Smooth muscle cell (in vitro differentiated cells): ENCODE results near the gene R3HDM4. TPM values are rescaled to one million over a fixed set of nuclear protein-coding genes. Genes with fewer than 3 reads are reported as not detected.

Experiments
- DNase-seq: peaks from one replicate; lab custom pipeline; 2025; ENCODE audit not compliant: unreplicated experiment; lab: John Stamatoyannopoulos, UW
- H2AFZ ChIP-seq: fragments of 200-600 bp; sonication (generic); 2 replicates; pipeline ENCODE4 v1.6.0; 2016; ENCODE audit warnings: antibody characterized with exemption, low read depth, mild to moderate bottlenecking
- H3F3A ChIP-seq: fragments of 200-600 bp; sonication (generic); 2 replicates; pipeline ENCODE4 v1.6.0; 2017; ENCODE audit warnings: antibody characterized with exemption, low read depth
- H3K27ac ChIP-seq: fragments of 200-600 bp; sonication (generic); 2 replicates; pipeline ENCODE4 v1.5.1; 2016; ENCODE audit warnings: low read depth, mild to moderate bottlenecking
- H3K27me3 ChIP-seq: fragments of 200-600 bp; sonication (generic); 2 replicates; pipeline ENCODE4 v1.6.1; 2016; ENCODE audit warnings: low read depth, mild to moderate bottlenecking
- H3K36me3 ChIP-seq: fragments of 200-600 bp; sonication (generic); 2 replicates; pipeline ENCODE4 v1.5.1; 2016; ENCODE audit warnings: low read depth
- H3K4me1 ChIP-seq: fragments of 200-600 bp; sonication (generic); 2 replicates; pipeline ENCODE4 v1.5.1; 2016; ENCODE audit warnings: low read depth
- H3K4me2 ChIP-seq: fragments of 200-600 bp; sonication (generic); 2 replicates; pipeline ENCODE4 v1.6.0; 2016; ENCODE audit warnings: mild to moderate bottlenecking
- H3K4me3 ChIP-seq: fragments of 200-600 bp; sonication (generic); 2 replicates; pipeline ENCODE4 v1.5.1; 2016; ENCODE audit warnings: mild to moderate bottlenecking
- H3K79me2 ChIP-seq: fragments of 200-600 bp; sonication (generic); 2 replicates; pipeline ENCODE4 v1.6.0; 2016; ENCODE audit warnings: low read depth, mild to moderate bottlenecking
- H3K9ac ChIP-seq: fragments of 200-600 bp; sonication (generic); 2 replicates; pipeline ENCODE4 v1.6.0; 2016; ENCODE audit warnings: low read depth
- H3K9me3 ChIP-seq: fragments of 200-600 bp; sonication (generic); replicated peaks from 2 replicates; pipeline ENCODE4 v1.5.1; 2016; ENCODE audit warnings: low read depth
- H4K20me1 ChIP-seq: fragments of 200-600 bp; sonication (generic); 2 replicates; pipeline ENCODE4 v1.6.0; 2016; ENCODE audit warnings: low read depth
- WGBS: methylation state at CpG from one replicate; pipeline ENCODE4 v1.1.7; 2016; ENCODE audit warnings: low lambda C conversion rate; 5-methylcytosine and 5-hydroxymethylcytosine counted together
- polyA plus RNA-seq: library from polyadenylated mRNA; unstranded; fragments of >200 nt; fragmentation: Nextera tagmentation; extraction: Ambion mirVana; gene quantifications from 2 replicates; pipeline ENCODE4 v1.2.1, GENCODE V29; 2016
- total RNA-seq: library from RNA; depleted of rRNA; stranded (reverse); fragments of >200 nt; gene quantifications from 2 replicates; pipeline ENCODE4 v1.2.3, GENCODE V29; 2014
- TF ChIP-seq, protein P1 (sequence below): fragments of 200-600 bp; sonication (generic); IDR thresholded peaks from 2 replicates; pipeline ENCODE4 v1.5.1; 2017; ENCODE audit warnings: borderline replicate concordance, mild to moderate bottlenecking, antibody characterized with exemption; ENCODE audit not compliant: insufficient read depth, poor library complexity, severe bottlenecking

The R3HDM4 gene
- total and polyA plus RNA-seq, 2 experiments from 2014 or later: 42.3 to 69.4 TPM

DNA sequence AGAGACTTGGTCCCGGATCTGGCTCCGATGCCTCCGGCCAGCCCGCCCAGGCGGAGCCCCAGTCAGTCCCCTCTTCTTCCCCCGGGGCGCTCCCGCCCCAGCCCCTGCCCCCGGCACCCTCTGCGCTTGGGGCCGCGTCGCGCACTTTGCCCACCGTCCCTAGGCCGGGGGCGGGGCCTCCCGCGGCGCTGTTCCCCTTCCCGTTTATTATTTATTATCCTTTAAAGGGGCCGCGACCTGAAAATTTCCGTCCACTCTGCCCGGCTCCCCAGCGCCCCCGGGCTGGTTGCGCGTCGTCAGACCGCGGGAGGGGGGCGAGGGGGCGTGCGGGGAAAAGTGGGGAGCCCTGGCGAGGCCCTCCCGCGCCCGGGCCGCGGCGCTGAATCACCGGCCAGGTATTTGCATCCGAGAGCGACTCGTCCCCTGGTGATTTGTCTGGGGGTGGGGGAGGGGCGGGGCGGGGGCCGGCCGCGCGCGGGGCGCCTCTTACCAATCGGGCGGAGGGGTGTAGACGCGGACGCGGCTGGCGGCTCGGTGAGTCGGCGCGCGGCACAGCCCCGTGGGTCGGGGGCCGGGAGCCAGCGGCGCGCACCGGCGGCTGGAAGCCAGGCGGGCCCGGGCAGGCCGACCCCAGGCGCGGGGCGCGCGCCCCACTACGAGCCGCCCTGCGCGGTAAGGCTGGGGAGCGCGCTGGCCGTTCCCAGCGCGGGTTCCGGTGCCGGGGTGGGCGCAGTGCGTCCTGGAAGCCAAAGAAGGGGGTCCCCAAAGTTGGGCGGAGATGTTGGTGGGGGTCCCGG, 12.7 kb upstream of the R3HDM4 start, which contains the start of gene ARID3A:
Gene ARID3A, plus strand, starts transcription at position 510 of the 797 bp plus-strand sequence. CDS start 3,494 bp downstream, outside the sequence.
- H2AFZ ChIP-seq: peak within 1 kb of the TSS; percentile 35
- H3K27me3 ChIP-seq: peaks cover under 1% of the 10 kb centered on the region
- H3K79me2 ChIP-seq: peaks cover 57% of the 10 kb centered on the region
- peaks cover under 1% of the 10 kb centered on the region for H3F3A ChIP-seq
- H4K20me1 ChIP-seq: peaks cover 29% of the 10 kb centered on the region
- no peaks in the 10 kb centered on the region for H3K36me3 ChIP-seq
- peaks cover 3% of the 10 kb centered on the region for H3K4me1 ChIP-seq
- no peaks in the 10 kb centered on the region for H3K9me3 ChIP-seq
- peak; percentile 92 for DNase-seq
- 1% methylated on average over 57 of the region's 97 CpGs for WGBS
- TF ChIP-seq, protein P1, sequence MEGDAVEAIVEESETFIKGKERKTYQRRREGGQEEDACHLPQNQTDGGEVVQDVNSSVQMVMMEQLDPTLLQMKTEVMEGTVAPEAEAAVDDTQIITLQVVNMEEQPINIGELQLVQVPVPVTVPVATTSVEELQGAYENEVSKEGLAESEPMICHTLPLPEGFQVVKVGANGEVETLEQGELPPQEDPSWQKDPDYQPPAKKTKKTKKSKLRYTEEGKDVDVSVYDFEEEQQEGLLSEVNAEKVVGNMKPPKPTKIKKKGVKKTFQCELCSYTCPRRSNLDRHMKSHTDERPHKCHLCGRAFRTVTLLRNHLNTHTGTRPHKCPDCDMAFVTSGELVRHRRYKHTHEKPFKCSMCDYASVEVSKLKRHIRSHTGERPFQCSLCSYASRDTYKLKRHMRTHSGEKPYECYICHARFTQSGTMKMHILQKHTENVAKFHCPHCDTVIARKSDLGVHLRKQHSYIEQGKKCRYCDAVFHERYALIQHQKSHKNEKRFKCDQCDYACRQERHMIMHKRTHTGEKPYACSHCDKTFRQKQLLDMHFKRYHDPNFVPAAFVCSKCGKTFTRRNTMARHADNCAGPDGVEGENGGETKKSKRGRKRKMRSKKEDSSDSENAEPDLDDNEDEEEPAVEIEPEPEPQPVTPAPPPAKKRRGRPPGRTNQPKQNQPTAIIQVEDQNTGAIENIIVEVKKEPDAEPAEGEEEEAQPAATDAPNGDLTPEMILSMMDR: no peak
- H3K4me2 ChIP-seq: peak within 1 kb of the TSS; percentile 99
- H3K9ac ChIP-seq: peak within 1 kb of the TSS; percentile 94
- H3K4me3 ChIP-seq: peak within 1 kb of the TSS; percentile 99
- H3K27ac ChIP-seq: peak within 1 kb of the TSS; percentile 98

DNA sequence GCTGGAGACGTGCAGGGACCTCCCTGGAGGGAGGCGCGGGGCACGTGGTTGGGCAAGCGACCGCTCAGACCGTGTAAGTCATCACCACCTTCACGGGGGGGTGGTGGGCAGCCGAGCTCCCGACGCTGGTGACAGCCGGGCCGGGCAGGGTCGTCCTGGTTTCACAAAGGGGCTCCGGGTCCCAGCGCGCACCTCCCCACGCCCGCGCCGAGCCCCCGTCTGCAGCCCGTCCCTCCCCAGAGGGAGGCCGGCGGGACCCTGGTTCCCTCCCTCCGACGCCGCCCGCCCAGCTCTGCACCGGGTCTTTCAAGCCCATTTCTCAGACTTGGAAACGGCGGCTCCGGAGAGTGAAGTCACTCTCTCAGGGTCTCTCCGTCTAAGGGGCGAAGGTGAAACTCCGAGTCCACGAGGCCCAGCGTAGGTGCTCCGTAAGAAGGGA, 12.1 kb upstream of the R3HDM4 start:
- Histone ChIP-seq H3K4me3 (peak overlapping the region; percentile 99), H3K79me2 (peaks cover 51% of the 10 kb centered on the region), H3K36me3 (no peaks in the 10 kb centered on the region), H3K9me3 (no peaks in the 10 kb centered on the region), H3F3A (no peaks in the 10 kb centered on the region), H3K9ac (peak overlapping the region; percentile 93), H3K27me3 (peaks cover 6% of the 10 kb centered on the region), H4K20me1 (peaks cover 24% of the 10 kb centered on the region), H3K4me2 (peak overlapping the region; percentile 99), H2AFZ (peak overlapping the region; percentile 35), H3K4me1 (peaks cover 3% of the 10 kb centered on the region), H3K27ac (peak overlapping the region; percentile 98)
- 1% methylated on average over 24 of the region's 39 CpGs for WGBS
- DNase-seq: no peak
- TF ChIP-seq, protein P1: no peak

DNA sequence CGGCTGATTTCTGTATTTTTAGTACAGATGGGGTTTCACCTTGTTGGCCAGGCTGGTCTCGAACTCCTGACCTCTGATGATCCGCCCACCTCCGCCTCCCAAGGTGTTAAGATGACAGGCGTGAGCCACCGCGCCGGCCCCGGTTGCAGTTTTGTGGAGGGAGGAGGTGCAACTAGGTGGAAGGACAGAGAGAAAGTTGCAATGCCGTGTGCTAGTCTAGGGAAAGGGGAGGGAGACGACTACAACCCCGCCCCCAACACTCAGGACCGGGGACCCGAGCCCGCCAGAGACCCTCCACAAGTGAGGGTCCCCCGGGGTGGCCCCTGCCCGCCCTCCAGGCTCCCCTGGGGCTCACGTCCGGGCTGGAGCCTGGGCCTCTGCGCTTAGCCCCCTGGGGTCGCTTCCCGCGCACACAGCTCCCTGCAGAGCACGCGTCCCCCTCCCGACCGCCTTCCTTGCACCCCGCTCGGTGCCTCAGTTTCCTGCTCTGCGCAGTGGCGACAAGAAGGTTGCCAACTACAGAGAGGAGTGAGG, 11.6 kb upstream of the R3HDM4 start:
- TF ChIP-seq, protein P1: no peak
- no peak for DNase-seq
- H3K27ac ChIP-seq: peak overlapping the region; percentile 98
- H3K27me3 ChIP-seq: peaks cover 11% of the 10 kb centered on the region
- H3K36me3 ChIP-seq: no peaks in the 10 kb centered on the region
- H3K9me3 ChIP-seq: no peaks in the 10 kb centered on the region
- H3K4me2 ChIP-seq: peak overlapping the region; percentile 99
- H3F3A ChIP-seq: no peaks in the 10 kb centered on the region
- peak overlapping the region; percentile 99 for H3K4me3 ChIP-seq
- peaks cover 46% of the 10 kb centered on the region for H3K79me2 ChIP-seq
- 15% methylated on average over 26 of the region's 31 CpGs for WGBS
- peak overlapping the region; percentile 35 for H2AFZ ChIP-seq
- H3K9ac ChIP-seq: peak overlapping the region; percentile 93
- H3K4me1 ChIP-seq: peaks cover 3% of the 10 kb centered on the region
- peaks cover 19% of the 10 kb centered on the region for H4K20me1 ChIP-seq
